Measurements from ENCODE around the gene KBTBD8. TPM values are rescaled to one million over a fixed set of nuclear protein-coding genes. Genes with fewer than 3 reads are reported as not detected.

KBTBD8 gene
- total and polyA plus RNA-seq, 9 of the 15 experiments (the other 6 are each of a cell fraction or from before 2014, with no cell fraction given): 2.7 to 9.1 (median 5.6) TPM

DNA sequence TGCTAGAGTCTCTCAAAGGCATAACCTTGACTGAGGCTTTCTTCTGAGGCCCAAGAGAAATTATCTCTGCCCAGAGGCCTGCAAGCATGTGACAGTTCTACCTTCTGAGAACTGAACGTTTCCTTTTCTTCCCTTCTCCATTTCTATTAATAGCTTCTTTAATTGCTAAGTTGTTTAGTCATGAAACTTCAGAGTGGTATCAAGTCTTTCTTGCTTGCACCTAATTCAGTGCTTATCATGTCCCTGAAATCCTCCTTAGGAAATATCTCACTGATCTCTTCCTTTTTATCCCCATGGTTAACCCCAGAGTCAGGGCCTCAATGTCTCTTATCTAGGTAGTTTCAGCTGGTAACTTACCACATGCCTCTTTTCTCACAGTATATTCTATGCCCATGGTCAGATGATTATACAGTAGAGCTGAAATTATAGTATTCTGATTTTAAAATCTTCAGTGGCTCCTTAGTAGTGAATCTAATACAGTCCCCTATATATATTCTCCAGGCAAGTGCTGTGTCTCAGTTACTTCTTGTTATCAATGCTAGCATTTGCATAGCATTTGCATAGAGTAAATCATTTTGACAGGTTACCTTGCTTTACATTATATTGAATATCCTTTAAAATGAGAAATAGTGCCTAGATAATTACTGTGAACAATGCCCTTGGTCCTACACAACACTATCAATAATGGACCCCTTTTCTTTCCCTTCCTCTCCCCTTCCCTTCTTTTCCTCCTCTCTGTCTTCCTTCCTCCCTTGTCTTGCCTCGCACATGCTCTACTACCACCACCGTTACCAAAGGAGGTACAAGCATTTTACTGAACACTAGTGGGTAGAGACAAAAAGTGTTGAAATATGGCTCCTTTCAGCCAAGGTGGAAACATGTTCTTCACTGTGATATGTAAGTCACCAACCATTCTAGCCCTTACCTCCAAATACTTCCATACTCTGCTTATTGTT lies 33.0 kb downstream of the KBTBD8 start (continued):
- TF ChIP-seq, protein P1, sequence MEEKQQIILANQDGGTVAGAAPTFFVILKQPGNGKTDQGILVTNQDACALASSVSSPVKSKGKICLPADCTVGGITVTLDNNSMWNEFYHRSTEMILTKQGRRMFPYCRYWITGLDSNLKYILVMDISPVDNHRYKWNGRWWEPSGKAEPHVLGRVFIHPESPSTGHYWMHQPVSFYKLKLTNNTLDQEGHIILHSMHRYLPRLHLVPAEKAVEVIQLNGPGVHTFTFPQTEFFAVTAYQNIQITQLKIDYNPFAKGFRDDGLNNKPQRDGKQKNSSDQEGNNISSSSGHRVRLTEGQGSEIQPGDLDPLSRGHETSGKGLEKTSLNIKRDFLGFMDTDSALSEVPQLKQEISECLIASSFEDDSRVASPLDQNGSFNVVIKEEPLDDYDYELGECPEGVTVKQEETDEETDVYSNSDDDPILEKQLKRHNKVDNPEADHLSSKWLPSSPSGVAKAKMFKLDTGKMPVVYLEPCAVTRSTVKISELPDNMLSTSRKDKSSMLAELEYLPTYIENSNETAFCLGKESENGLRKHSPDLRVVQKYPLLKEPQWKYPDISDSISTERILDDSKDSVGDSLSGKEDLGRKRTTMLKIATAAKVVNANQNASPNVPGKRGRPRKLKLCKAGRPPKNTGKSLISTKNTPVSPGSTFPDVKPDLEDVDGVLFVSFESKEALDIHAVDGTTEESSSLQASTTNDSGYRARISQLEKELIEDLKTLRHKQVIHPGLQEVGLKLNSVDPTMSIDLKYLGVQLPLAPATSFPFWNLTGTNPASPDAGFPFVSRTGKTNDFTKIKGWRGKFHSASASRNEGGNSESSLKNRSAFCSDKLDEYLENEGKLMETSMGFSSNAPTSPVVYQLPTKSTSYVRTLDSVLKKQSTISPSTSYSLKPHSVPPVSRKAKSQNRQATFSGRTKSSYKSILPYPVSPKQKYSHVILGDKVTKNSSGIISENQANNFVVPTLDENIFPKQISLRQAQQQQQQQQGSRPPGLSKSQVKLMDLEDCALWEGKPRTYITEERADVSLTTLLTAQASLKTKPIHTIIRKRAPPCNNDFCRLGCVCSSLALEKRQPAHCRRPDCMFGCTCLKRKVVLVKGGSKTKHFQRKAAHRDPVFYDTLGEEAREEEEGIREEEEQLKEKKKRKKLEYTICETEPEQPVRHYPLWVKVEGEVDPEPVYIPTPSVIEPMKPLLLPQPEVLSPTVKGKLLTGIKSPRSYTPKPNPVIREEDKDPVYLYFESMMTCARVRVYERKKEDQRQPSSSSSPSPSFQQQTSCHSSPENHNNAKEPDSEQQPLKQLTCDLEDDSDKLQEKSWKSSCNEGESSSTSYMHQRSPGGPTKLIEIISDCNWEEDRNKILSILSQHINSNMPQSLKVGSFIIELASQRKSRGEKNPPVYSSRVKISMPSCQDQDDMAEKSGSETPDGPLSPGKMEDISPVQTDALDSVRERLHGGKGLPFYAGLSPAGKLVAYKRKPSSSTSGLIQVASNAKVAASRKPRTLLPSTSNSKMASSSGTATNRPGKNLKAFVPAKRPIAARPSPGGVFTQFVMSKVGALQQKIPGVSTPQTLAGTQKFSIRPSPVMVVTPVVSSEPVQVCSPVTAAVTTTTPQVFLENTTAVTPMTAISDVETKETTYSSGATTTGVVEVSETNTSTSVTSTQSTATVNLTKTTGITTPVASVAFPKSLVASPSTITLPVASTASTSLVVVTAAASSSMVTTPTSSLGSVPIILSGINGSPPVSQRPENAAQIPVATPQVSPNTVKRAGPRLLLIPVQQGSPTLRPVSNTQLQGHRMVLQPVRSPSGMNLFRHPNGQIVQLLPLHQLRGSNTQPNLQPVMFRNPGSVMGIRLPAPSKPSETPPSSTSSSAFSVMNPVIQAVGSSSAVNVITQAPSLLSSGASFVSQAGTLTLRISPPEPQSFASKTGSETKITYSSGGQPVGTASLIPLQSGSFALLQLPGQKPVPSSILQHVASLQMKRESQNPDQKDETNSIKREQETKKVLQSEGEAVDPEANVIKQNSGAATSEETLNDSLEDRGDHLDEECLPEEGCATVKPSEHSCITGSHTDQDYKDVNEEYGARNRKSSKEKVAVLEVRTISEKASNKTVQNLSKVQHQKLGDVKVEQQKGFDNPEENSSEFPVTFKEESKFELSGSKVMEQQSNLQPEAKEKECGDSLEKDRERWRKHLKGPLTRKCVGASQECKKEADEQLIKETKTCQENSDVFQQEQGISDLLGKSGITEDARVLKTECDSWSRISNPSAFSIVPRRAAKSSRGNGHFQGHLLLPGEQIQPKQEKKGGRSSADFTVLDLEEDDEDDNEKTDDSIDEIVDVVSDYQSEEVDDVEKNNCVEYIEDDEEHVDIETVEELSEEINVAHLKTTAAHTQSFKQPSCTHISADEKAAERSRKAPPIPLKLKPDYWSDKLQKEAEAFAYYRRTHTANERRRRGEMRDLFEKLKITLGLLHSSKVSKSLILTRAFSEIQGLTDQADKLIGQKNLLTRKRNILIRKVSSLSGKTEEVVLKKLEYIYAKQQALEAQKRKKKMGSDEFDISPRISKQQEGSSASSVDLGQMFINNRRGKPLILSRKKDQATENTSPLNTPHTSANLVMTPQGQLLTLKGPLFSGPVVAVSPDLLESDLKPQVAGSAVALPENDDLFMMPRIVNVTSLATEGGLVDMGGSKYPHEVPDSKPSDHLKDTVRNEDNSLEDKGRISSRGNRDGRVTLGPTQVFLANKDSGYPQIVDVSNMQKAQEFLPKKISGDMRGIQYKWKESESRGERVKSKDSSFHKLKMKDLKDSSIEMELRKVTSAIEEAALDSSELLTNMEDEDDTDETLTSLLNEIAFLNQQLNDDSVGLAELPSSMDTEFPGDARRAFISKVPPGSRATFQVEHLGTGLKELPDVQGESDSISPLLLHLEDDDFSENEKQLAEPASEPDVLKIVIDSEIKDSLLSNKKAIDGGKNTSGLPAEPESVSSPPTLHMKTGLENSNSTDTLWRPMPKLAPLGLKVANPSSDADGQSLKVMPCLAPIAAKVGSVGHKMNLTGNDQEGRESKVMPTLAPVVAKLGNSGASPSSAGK (IDR thresholded peaks at IDR 0.05): peak; percentile 39; the same call in 1 of the 2 replicates
- TF ChIP-seq FOXA3 (CRISPR knock-in tag; conservative IDR thresholded peaks at IDR 0.05 in 1 of 2, IDR thresholded peaks at IDR 0.05 in 1 of 2) (peak in 1 of 2 experiments; percentile 45; a peak in 2 of 4 replicates), ZZZ3 (IDR thresholded peaks at IDR 0.05) (no peak), GATAD2B (IDR thresholded peaks at IDR 0.05; ENCODE audit: borderline replicate concordance) (peak; percentile 38; the same call in 1 of the 2 replicates), MCM7 (IDR thresholded peaks at IDR 0.05) (no peak)
- TF ChIP-seq, protein P2, sequence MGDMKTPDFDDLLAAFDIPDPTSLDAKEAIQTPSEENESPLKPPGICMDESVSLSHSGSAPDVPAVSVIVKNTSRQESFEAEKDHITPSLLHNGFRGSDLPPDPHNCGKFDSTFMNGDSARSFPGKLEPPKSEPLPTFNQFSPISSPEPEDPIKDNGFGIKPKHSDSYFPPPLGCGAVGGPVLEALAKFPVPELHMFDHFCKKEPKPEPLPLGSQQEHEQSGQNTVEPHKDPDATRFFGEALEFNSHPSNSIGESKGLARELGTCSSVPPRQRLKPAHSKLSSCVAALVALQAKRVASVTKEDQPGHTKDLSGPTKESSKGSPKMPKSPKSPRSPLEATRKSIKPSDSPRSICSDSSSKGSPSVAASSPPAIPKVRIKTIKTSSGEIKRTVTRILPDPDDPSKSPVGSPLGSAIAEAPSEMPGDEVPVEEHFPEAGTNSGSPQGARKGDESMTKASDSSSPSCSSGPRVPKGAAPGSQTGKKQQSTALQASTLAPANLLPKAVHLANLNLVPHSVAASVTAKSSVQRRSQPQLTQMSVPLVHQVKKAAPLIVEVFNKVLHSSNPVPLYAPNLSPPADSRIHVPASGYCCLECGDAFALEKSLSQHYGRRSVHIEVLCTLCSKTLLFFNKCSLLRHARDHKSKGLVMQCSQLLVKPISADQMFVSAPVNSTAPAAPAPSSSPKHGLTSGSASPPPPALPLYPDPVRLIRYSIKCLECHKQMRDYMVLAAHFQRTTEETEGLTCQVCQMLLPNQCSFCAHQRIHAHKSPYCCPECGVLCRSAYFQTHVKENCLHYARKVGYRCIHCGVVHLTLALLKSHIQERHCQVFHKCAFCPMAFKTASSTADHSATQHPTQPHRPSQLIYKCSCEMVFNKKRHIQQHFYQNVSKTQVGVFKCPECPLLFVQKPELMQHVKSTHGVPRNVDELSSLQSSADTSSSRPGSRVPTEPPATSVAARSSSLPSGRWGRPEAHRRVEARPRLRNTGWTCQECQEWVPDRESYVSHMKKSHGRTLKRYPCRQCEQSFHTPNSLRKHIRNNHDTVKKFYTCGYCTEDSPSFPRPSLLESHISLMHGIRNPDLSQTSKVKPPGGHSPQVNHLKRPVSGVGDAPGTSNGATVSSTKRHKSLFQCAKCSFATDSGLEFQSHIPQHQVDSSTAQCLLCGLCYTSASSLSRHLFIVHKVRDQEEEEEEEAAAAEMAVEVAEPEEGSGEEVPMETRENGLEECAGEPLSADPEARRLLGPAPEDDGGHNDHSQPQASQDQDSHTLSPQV (IDR thresholded peaks at IDR 0.05): peak; percentile 29; the same call in 1 of the 2 replicates
- TF ChIP-seq, protein P3, sequence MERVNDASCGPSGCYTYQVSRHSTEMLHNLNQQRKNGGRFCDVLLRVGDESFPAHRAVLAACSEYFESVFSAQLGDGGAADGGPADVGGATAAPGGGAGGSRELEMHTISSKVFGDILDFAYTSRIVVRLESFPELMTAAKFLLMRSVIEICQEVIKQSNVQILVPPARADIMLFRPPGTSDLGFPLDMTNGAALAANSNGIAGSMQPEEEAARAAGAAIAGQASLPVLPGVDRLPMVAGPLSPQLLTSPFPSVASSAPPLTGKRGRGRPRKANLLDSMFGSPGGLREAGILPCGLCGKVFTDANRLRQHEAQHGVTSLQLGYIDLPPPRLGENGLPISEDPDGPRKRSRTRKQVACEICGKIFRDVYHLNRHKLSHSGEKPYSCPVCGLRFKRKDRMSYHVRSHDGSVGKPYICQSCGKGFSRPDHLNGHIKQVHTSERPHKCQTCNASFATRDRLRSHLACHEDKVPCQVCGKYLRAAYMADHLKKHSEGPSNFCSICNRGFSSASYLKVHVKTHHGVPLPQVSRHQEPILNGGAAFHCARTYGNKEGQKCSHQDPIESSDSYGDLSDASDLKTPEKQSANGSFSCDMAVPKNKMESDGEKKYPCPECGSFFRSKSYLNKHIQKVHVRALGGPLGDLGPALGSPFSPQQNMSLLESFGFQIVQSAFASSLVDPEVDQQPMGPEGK (CRISPR knock-in tag; IDR thresholded peaks at IDR 0.05; ENCODE audit: borderline replicate concordance): no peak
